Esophagus muscularis mucosa (tissue), 4 donors: ENCODE data around the gene CDON. TPM values are rescaled to one million over a fixed set of nuclear protein-coding genes. Genes with fewer than 3 reads are reported as not detected.
A peak's percentile ranks its signal among the peaks of the same experiment; 100 is the strongest.

Experiments used
- DNase-seq: peaks from one replicate; pipeline ENCODE4 v3.0.0-alpha.2; 2017; ENCODE audit errors: extremely low spot score
- H3K27ac ChIP-seq, 4 donors: fragments of 200-600 bp; sonication (generic); replicated peaks in 1 of 4; 1 replicate in 3 of 4; 2 replicates in 1 of 4; pipeline ENCODE4 v1.5.1; 2016 to 2019; ENCODE audit warnings: mild to moderate bottlenecking in 1 of 4
- H3K27me3 ChIP-seq, 4 donors: fragments of 200-600 bp; sonication (generic); one replicate each; pipeline versions ENCODE4 v1.5.1 to v1.6.0; 2016 to 2019
- H3K36me3 ChIP-seq, 4 donors: fragments of 200-600 bp; sonication (generic); one replicate each; pipeline ENCODE4 v1.5.1; 2016 to 2019
- H3K4me1 ChIP-seq, 4 donors: fragments of 200-600 bp; sonication (generic); one replicate each; pipeline ENCODE4 v1.5.1; 2016 to 2019
- H3K4me3 ChIP-seq, 4 donors: fragments of 200-600 bp; sonication (generic); 1 replicate in 2 of 4; 2 replicates in 2 of 4; pipeline ENCODE4 v1.5.1; 2016 to 2019; ENCODE audit warnings: mild to moderate bottlenecking in 4 of 4, moderate library complexity in 1 of 4
- H3K9me3 ChIP-seq, 4 donors: fragments of 200-600 bp; sonication (generic); 1 replicate in 3 of 4; 2 replicates in 1 of 4; pipeline ENCODE4 v1.5.1; 2016 to 2019
- CTCF ChIP-seq, 3 experiments: fragments of 200-600 bp in 2 of 3; fragments of 450-650 bp in 1 of 3; sonication (generic) in 2 of 3; IDR thresholded peaks; one replicate each; pipeline ENCODE4 v1.5.1; 2017 to 2019; ENCODE audit warnings: antibody characterized with exemption in 3 of 3, mild to moderate bottlenecking in 2 of 3, moderate library complexity in 1 of 3
- EP300 ChIP-seq: sonication (generic); formaldehyde crosslinking; IDR thresholded peaks from one replicate; pipeline ENCODE4 v1.6.1; 2017; ENCODE audit warnings: antibody characterized with exemption
- POLR2A ChIP-seq: fragments of 450-650 bp; IDR thresholded peaks from one replicate; pipeline ENCODE4 v1.6.1; 2017; ENCODE audit warnings: antibody characterized with exemption, moderate library complexity, mild to moderate bottlenecking, low read depth
- POLR2AphosphoS5 ChIP-seq, 2 donors: sonication (generic); formaldehyde crosslinking; IDR thresholded peaks; one replicate each; pipeline ENCODE4 v1.6.1; 2017; ENCODE audit warnings: antibody characterized with exemption in 2 of 2
- WGBS: methylation state at CpG from one replicate; pipeline ENCODE4 v1.1.5; 2018; 5-methylcytosine and 5-hydroxymethylcytosine counted together
- intact Hi-C: fragments of 100-400 bp; cut with DNase I; formaldehyde crosslinking; loops from one replicate; pipeline ENCODE4 v1.15.1; 2023
- total RNA-seq, 4 donors: library from RNA; depleted of rRNA; stranded (reverse); fragments of >200 nt; gene quantifications; one replicate each; pipeline versions ENCODE4 v1.1.0 to v1.2.1, GENCODE V29; 2016

Gene CDON
- total RNA-seq, 4 donors from 2014 or later: 16.6 to 42.7 (median 28.1) TPM

GRCh38 chr11:126053415-126054286 is 9.0 kb downstream of the CDON start:
- peak; percentile 29 for DNase-seq
- Histone ChIP-seq H3K27me3 (no peaks in the 10 kb centered on the region), H3K9me3 (no peaks in the 10 kb centered on the region), H3K4me3 (no peak overlapping the region), H3K36me3 (no peaks in the 10 kb centered on the region), H3K27ac (no peak overlapping the region), H3K4me1 (peaks cover 0 to 37% (median 33%) of the 10 kb centered on the region in 4 donors)
- no peak for TF ChIP-seq CTCF (IDR thresholded peaks at IDR 0.05)
- no peak for TF ChIP-seq POLR2AphosphoS5 (IDR thresholded peaks at IDR 0.05)
- TF ChIP-seq EP300: no peak
- TF ChIP-seq POLR2A: no peak
- intact Hi-C loops: no loop called here
- 76% methylated on average over 7 of the region's 7 CpGs for WGBS

- TF ChIP-seq CTCF (IDR thresholded peaks at IDR 0.05) (no peak), POLR2A (no peak), EP300 (no peak), POLR2AphosphoS5 (IDR thresholded peaks at IDR 0.05) (no peak)
- no peaks in the 10 kb centered on the region for H3K27me3 ChIP-seq
- no peaks in the 10 kb centered on the region for H3K36me3 ChIP-seq
- intact Hi-C loops: no loop called here
- 75% methylated on average over 3 of the region's 3 CpGs for WGBS
- peaks cover 0 to 38% (median 20%) of the 10 kb centered on the region in 4 donors for H3K4me1 ChIP-seq
- no peak overlapping the region for H3K27ac ChIP-seq
- no peak overlapping the region for H3K4me3 ChIP-seq
- H3K9me3 ChIP-seq: no peaks in the 10 kb centered on the region
- DNase-seq: no peak
Measured at GRCh38 chr11:126051117-126051516, 11.5 kb downstream of the CDON start.

GRCh38 chr11:126049159-126049558 is 13.5 kb downstream of the CDON start:
- Histone ChIP-seq H3K27ac (no peak overlapping the region), H3K4me3 (no peak overlapping the region), H3K36me3 (peaks cover 0 to 3% (median 0%) of the 10 kb centered on the region in 4 donors), H3K4me1 (peaks cover 0 to 34% (median 18%) of the 10 kb centered on the region in 4 donors), H3K9me3 (no peaks in the 10 kb centered on the region), H3K27me3 (no peaks in the 10 kb centered on the region)
- DNase-seq: no peak
- intact Hi-C loops: no loop called here
- WGBS: 27% methylated on average over 1 of the region's 1 CpG
- TF ChIP-seq EP300 (no peak), POLR2A (no peak), POLR2AphosphoS5 (IDR thresholded peaks at IDR 0.05) (no peak), CTCF (IDR thresholded peaks at IDR 0.05) (no peak)

- WGBS: 70% methylated on average over 5 of the region's 5 CpGs
- peaks cover 0 to 34% (median 18%) of the 10 kb centered on the region in 4 donors for H3K4me1 ChIP-seq
Measured at GRCh38 chr11:126048197-126048596, 14.5 kb downstream of the CDON start.

More at GRCh38 chr11:126048197-126048596, 14.5 kb downstream of the CDON start:
- no peak for DNase-seq
- Histone ChIP-seq H3K36me3 (peaks cover 0 to 3% (median 0%) of the 10 kb centered on the region in 4 donors), H3K27me3 (no peaks in the 10 kb centered on the region), H3K4me3 (no peak overlapping the region), H3K27ac (no peak overlapping the region), H3K9me3 (no peaks in the 10 kb centered on the region)
- intact Hi-C loops: no loop called here
- no peak for TF ChIP-seq EP300
- no peak for TF ChIP-seq POLR2A
- no peak for TF ChIP-seq POLR2AphosphoS5 (IDR thresholded peaks at IDR 0.05)
- no peak for TF ChIP-seq CTCF (IDR thresholded peaks at IDR 0.05)
